IPS DF 6.9 (cell line): ENCODE data around the gene RASGRF1.
A peak's percentile ranks its signal among the peaks of the same experiment; 100 is the strongest.

Experiments
- DNase-seq: peaks from one replicate; pipeline ENCODE4 v3.0.0-alpha.2; 2013; ENCODE audit warnings: low read depth, low spot score
- H3K27ac ChIP-seq: one replicate; pipeline ENCODE4 v1.5.1; 2013; ENCODE audit warnings: low read length, control low read depth
- H3K27me3 ChIP-seq: 2 replicates; pipeline ENCODE4 v1.6.1; 2013; ENCODE audit warnings: mild to moderate bottlenecking, low read length; ENCODE audit not compliant: control insufficient read depth, insufficient read depth
- H3K36me3 ChIP-seq: 2 replicates; pipeline ENCODE4 v1.6.1; 2013; ENCODE audit warnings: low read length; ENCODE audit not compliant: control insufficient read depth, insufficient read depth
- H3K4me1 ChIP-seq: 2 replicates; pipeline ENCODE4 v1.6.1; 2013; ENCODE audit warnings: low read length; ENCODE audit not compliant: control insufficient read depth, insufficient read depth
- H3K4me3 ChIP-seq: 2 replicates; pipeline ENCODE4 v1.5.1; 2013; ENCODE audit warnings: mild to moderate bottlenecking, low read length
- H3K9me3 ChIP-seq: 2 replicates; pipeline ENCODE4 v1.6.1; 2013; ENCODE audit warnings: low read length, inconsistent platforms; ENCODE audit not compliant: control insufficient read depth, insufficient read depth
- WGBS: extraction: QIAGEN DNeasy Blood & Tissue Kit; methylation state at CpG from one replicate; pipeline ENCODE4 v1.1.7; 2013; ENCODE audit warnings: mixed read lengths, missing lambda C conversion rate; ENCODE audit not compliant: insufficient read length, insufficient coverage; 5-methylcytosine and 5-hydroxymethylcytosine counted together

Gene RASGRF1

GRCh38 chr15:79016527-79017170 lies 73.9 kb downstream of the RASGRF1 start:
- no peak overlapping the region for H3K27ac ChIP-seq
- H3K9me3 ChIP-seq = no peaks in the 10 kb centered on the region
- WGBS = no CpG with 5 or more reads among the region's 10 CpGs
- H3K36me3 ChIP-seq = no peaks in the 10 kb centered on the region
- no peaks in the 10 kb centered on the region for H3K4me1 ChIP-seq
- H3K4me3 ChIP-seq = no peak overlapping the region
- no peaks in the 10 kb centered on the region for H3K27me3 ChIP-seq
- no peak for DNase-seq

- no peak overlapping the region for H3K27ac ChIP-seq
- H3K9me3 ChIP-seq = no peaks in the 10 kb centered on the region
- H3K27me3 ChIP-seq = no peaks in the 10 kb centered on the region
- H3K4me3 ChIP-seq = no peak overlapping the region
- H3K4me1 ChIP-seq = no peaks in the 10 kb centered on the region
- no peak for DNase-seq
- H3K36me3 ChIP-seq = no peaks in the 10 kb centered on the region
- WGBS = no CpG with 5 or more reads among the region's 3 CpGs
Observed at GRCh38 chr15:79015416-79015815, 75.2 kb downstream of the RASGRF1 start.

- Histone ChIP-seq H3K27ac (no peak overlapping the region), H3K36me3 (no peaks in the 10 kb centered on the region), H3K9me3 (no peaks in the 10 kb centered on the region), H3K4me3 (no peak overlapping the region), H3K4me1 (no peaks in the 10 kb centered on the region), H3K27me3 (no peaks in the 10 kb centered on the region)
- DNase-seq = no peak
- WGBS = no CpG with 5 or more reads among the region's 2 CpGs
Observed at GRCh38 chr15:79010278-79010677, 80.3 kb downstream of the RASGRF1 start.

GRCh38 chr15:79009379-79009778 lies 81.2 kb downstream of the RASGRF1 start:
- WGBS = no CpG with 5 or more reads among the region's 4 CpGs
- Histone ChIP-seq H3K4me3 (no peak overlapping the region), H3K36me3 (no peaks in the 10 kb centered on the region), H3K4me1 (peaks cover 4% of the 10 kb centered on the region), H3K9me3 (no peaks in the 10 kb centered on the region), H3K27ac (no peak overlapping the region), H3K27me3 (no peaks in the 10 kb centered on the region)
- no peak for DNase-seq

- Histone ChIP-seq H3K4me1 (peaks cover 6% of the 10 kb centered on the region), H3K36me3 (no peaks in the 10 kb centered on the region), H3K4me3 (no peak overlapping the region), H3K27ac (no peak overlapping the region), H3K9me3 (no peaks in the 10 kb centered on the region), H3K27me3 (no peaks in the 10 kb centered on the region)
- DNase-seq = no peak
- WGBS = no CpG with 5 or more reads among the region's 10 CpGs
Observed at GRCh38 chr15:79008659-79009058, 81.9 kb downstream of the RASGRF1 start.

- no peaks in the 10 kb centered on the region for H3K9me3 ChIP-seq
- no peak overlapping the region for H3K27ac ChIP-seq
- peaks cover 6% of the 10 kb centered on the region for H3K4me1 ChIP-seq
- WGBS = no CpG with 5 or more reads among the region's 3 CpGs
- H3K36me3 ChIP-seq = no peaks in the 10 kb centered on the region
- peak; percentile 52 for DNase-seq
- H3K4me3 ChIP-seq = no peak overlapping the region
- no peaks in the 10 kb centered on the region for H3K27me3 ChIP-seq
Observed at GRCh38 chr15:79007066-79007465, 83.5 kb downstream of the RASGRF1 start.

GRCh38 chr15:79006071-79006470 lies 84.5 kb downstream of the RASGRF1 start:
- DNase-seq = no peak
- no peaks in the 10 kb centered on the region for H3K27me3 ChIP-seq
- WGBS = no CpG with 5 or more reads among the region's 16 CpGs
- no peaks in the 10 kb centered on the region for H3K9me3 ChIP-seq
- no peak overlapping the region for H3K4me3 ChIP-seq
- H3K36me3 ChIP-seq = no peaks in the 10 kb centered on the region
- peaks cover 6% of the 10 kb centered on the region for H3K4me1 ChIP-seq
- H3K27ac ChIP-seq = no peak overlapping the region

- no CpG with 5 or more reads among the region's 6 CpGs for WGBS
- H3K4me3 ChIP-seq = no peak overlapping the region
- no peaks in the 10 kb centered on the region for H3K36me3 ChIP-seq
- no peak overlapping the region for H3K27ac ChIP-seq
- H3K27me3 ChIP-seq = no peaks in the 10 kb centered on the region
- H3K4me1 ChIP-seq = peaks cover 6% of the 10 kb centered on the region
- peak; percentile 31 for DNase-seq
- H3K9me3 ChIP-seq = no peaks in the 10 kb centered on the region
Observed at GRCh38 chr15:79004336-79004735, 86.2 kb downstream of the RASGRF1 start.

- Histone ChIP-seq H3K27me3 (no peaks in the 10 kb centered on the region), H3K4me3 (no peak overlapping the region), H3K36me3 (no peaks in the 10 kb centered on the region), H3K27ac (no peak overlapping the region), H3K4me1 (peaks cover 6% of the 10 kb centered on the region), H3K9me3 (no peaks in the 10 kb centered on the region)
- no CpG with 5 or more reads among the region's 24 CpGs for WGBS
- no peak for DNase-seq
Observed at GRCh38 chr15:79003896-79004295, 86.7 kb downstream of the RASGRF1 start.

GRCh38 chr15:79003301-79003700 lies 87.3 kb downstream of the RASGRF1 start:
- Histone ChIP-seq H3K4me1 (peaks cover 6% of the 10 kb centered on the region), H3K27ac (no peak overlapping the region), H3K27me3 (no peaks in the 10 kb centered on the region), H3K4me3 (no peak overlapping the region), H3K36me3 (no peaks in the 10 kb centered on the region), H3K9me3 (no peaks in the 10 kb centered on the region)
- DNase-seq = no peak
- no CpG with 5 or more reads among the region's 9 CpGs for WGBS

- no peak for DNase-seq
- Histone ChIP-seq H3K9me3 (no peaks in the 10 kb centered on the region), H3K27ac (no peak overlapping the region), H3K4me1 (peaks cover 6% of the 10 kb centered on the region), H3K27me3 (no peaks in the 10 kb centered on the region), H3K36me3 (no peaks in the 10 kb centered on the region), H3K4me3 (no peak overlapping the region)
- WGBS = no CpG with 5 or more reads among the region's 9 CpGs
Observed at GRCh38 chr15:79002581-79002980, 88.0 kb downstream of the RASGRF1 start.
